ENCODE measurements around the gene CAMSAP1. TPM values are rescaled to one million over a fixed set of nuclear protein-coding genes. Genes with fewer than 3 reads are reported as not detected.

The CAMSAP1 gene
- total and polyA plus RNA-seq, 2 of the 4 experiments (the other 2 are of a cell fraction), result 8.2 to 19.5 TPM

- no peak overlapping the region for H4K8ac ChIP-seq (ENCODE audit: low read depth in 2 of 2, low read length in 2 of 2)
- no peak overlapping the region for H3K9ac ChIP-seq (ENCODE audit: low read depth, low read length)
- no peak overlapping the region for H3K4me3 ChIP-seq (ENCODE audit: insufficient read depth, low read depth, low read length)
- DNase-seq, result peak; percentile 72
- intact Hi-C loops (cut with micrococcal nuclease), result no loop called here
- H3K14ac ChIP-seq (replicated peaks; ENCODE audit: low read depth, low read length), result no peak overlapping the region
- no peak overlapping the region for H4K5ac ChIP-seq (ENCODE audit: low read depth, low read length)
- in situ Hi-C loops (cut with MboI; ENCODE audit: low sequenced_read_pairs), result loop anchor here (5.0 kb wide), 1 partner anchor 45 kb away; no protein-coding TSS in a partner anchor
- H2AFZ ChIP-seq (replicated peaks; ENCODE audit: low read length, poor library complexity), result no peak overlapping the region
- no peaks in the 10 kb centered on the region for H3K27me3 ChIP-seq (ENCODE audit: control insufficient read depth, insufficient read depth, low read length)
- H3K56ac ChIP-seq (ENCODE audit: extremely low read depth, insufficient read depth, low read length), result no peak overlapping the region
- H2AK5ac ChIP-seq (ENCODE audit: low read depth, low read length), result no peak overlapping the region
- H3K4me1 ChIP-seq (ENCODE audit: control insufficient read depth, insufficient read depth, low read length), result peaks cover 13% of the 10 kb centered on the region; the same call in 1 of the 2 replicates
- H3K27ac ChIP-seq (ENCODE audit: insufficient read depth, low read length), result no peak overlapping the region
- H3K4ac ChIP-seq (ENCODE audit: low read depth, low read length), result peak overlapping the region; percentile 6; the same call in 1 of the 2 replicates
- no peak overlapping the region for H4K91ac ChIP-seq (ENCODE audit: insufficient read depth, low read depth, low read length)
- H2BK20ac ChIP-seq (ENCODE audit: low read depth, low read length), result no peak overlapping the region
- no peak overlapping the region for H2AK9ac ChIP-seq (replicated peaks; ENCODE audit: low read depth, low read length, poor library complexity)
- peaks cover 15 to 55% of the 10 kb centered on the region in 2 experiments for H3K79me1 ChIP-seq (ENCODE audit: low read depth in 1 of 2, low read length in 2 of 2)
- H3K18ac ChIP-seq (ENCODE audit: low read depth, low read length), result no peak overlapping the region
- H4K20me1 ChIP-seq (ENCODE audit: insufficient read depth, low read length), result peaks cover 20% of the 10 kb centered on the region
- 50% methylated on average over 1 of the region's 2 CpGs; no CpG with 5 or more reads in 1 of the 2 experiments for WGBS, 2 experiments (ENCODE audit: extremely low coverage in 2 of 2, insufficient read length in 1 of 2)
- peaks cover 8% of the 10 kb centered on the region; the same call in 1 of the 2 replicates for H3K36me3 ChIP-seq (ENCODE audit: control insufficient read depth, insufficient read depth, low read length)
- TF ChIP-seq CEBPB (IDR thresholded peaks at IDR 0.05; ENCODE audit: low read depth, low read length) (no peak), MXI1 (IDR thresholded peaks at IDR 0.05; ENCODE audit: borderline replicate concordance, low read depth, low read length) (no peak), FOS (IDR thresholded peaks at IDR 0.05; ENCODE audit: low read depth, low read length) (0 out of 2 replicates have a peak, but pooled peaks have one; percentile 3)
- TF ChIP-seq, protein P1, sequence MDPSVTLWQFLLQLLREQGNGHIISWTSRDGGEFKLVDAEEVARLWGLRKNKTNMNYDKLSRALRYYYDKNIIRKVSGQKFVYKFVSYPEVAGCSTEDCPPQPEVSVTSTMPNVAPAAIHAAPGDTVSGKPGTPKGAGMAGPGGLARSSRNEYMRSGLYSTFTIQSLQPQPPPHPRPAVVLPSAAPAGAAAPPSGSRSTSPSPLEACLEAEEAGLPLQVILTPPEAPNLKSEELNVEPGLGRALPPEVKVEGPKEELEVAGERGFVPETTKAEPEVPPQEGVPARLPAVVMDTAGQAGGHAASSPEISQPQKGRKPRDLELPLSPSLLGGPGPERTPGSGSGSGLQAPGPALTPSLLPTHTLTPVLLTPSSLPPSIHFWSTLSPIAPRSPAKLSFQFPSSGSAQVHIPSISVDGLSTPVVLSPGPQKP (IDR thresholded peaks at IDR 0.05; ENCODE audit: borderline replicate concordance, low read depth, low read length), result no peak
- no TSS peak for BruUV-seq (replicated peaks)
- H2BK120ac ChIP-seq (ENCODE audit: low read depth, low read length), result no peak overlapping the region
- peak overlapping the region; percentile 6; the same call in 1 of the 2 replicates for H3K4me2 ChIP-seq (ENCODE audit: low read depth, low read length)
- no peak overlapping the region for H2BK15ac ChIP-seq (ENCODE audit: low read depth, low read length)
- ATAC-seq (ENCODE audit: low read depth), result peak; percentile 75
- no peak overlapping the region for H2BK5ac ChIP-seq (ENCODE audit: low read depth, low read length, poor library complexity, severe bottlenecking)
- no peak overlapping the region for H3K23ac ChIP-seq (ENCODE audit: low read depth, low read length)
- POLR2A ChIA-PET (ENCODE audit: unreplicated experiment), result no interaction called here
- H3K9me3 ChIP-seq (ENCODE audit: control insufficient read depth, insufficient read depth, low read length), result no peaks in the 10 kb centered on the region
- dilution Hi-C loops (cut with HindIII; ENCODE audit: low sequenced_read_pairs, unreplicated experiment), result no loop called here
- peaks cover 26% of the 10 kb centered on the region for H3K9me1 ChIP-seq (ENCODE audit: insufficient read depth, low read length)
- CTCF ChIA-PET, result no interaction called here
Measured at GRCh38 chr9:135857371-135857786, 50.0 kb downstream of the CAMSAP1 start.

Data from IMR-90 (cell line).